ENCODE data around the gene NACA. TPM values are rescaled to one million over a fixed set of nuclear protein-coding genes. Genes with fewer than 3 reads are reported as not detected.

The NACA gene
- polyA plus RNA-seq, 1 of the 3 experiments (the other 2 are of a cell fraction): 523 TPM

DNA sequence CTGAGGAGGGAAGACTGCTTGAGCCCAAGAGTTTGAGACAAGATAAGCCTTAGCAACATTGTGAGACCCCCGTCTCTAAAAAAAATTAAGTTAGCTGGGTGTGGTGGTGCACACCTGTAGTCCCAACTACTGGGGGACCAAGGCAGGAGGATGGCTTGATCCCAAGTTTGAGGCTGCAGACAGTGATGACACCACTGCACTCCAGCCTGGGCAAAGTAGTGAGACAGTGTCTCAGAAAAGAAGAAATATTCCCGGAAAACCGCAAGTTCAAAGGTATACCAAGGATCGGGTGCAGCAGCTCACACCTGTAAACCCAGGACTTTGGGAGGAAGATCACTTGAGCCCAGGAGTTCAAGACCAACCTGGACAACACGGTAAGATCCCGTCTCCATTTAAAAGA, 42.8 kb downstream of the NACA start:
- no peak for DNase-seq
- no peak overlapping the region for H3K27ac ChIP-seq (ENCODE audit: low read depth in 2 of 2, low read length in 1 of 2)
- WGBS (ENCODE audit: low lambda C conversion rate): 98% methylated on average over 6 of the region's 6 CpGs
- no peak overlapping the region for H3K9ac ChIP-seq
- no peaks in the 10 kb centered on the region for H3K27me3 ChIP-seq (ENCODE audit: insufficient read depth)
- no peak overlapping the region for H2AFZ ChIP-seq (ENCODE audit: low read depth)
- CTCF ChIA-PET: no interaction called here
- POLR2A ChIA-PET: no interaction called here
- H3K4me3 ChIP-seq (ENCODE audit: low read depth in 2 of 2, low read length in 1 of 2): no peak overlapping the region
- no peaks in the 10 kb centered on the region for H3K9me2 ChIP-seq
- peaks cover 2 to 12% of the 10 kb centered on the region in 2 experiments; a peak in 2 of 4 replicates for H3K4me1 ChIP-seq (ENCODE audit: control insufficient read depth in 1 of 2, insufficient read depth in 2 of 2, low read depth in 1 of 2, low read length in 1 of 2)
- H3K9me3 ChIP-seq: no peaks in the 10 kb centered on the region
- H3K4me2 ChIP-seq: no peak overlapping the region
- H4K20me1 ChIP-seq (ENCODE audit: insufficient read depth): peaks cover 99% of the 10 kb centered on the region
- H3K79me2 ChIP-seq (ENCODE audit: insufficient read depth): peaks cover 100% of the 10 kb centered on the region
- H3K36me3 ChIP-seq (replicated peaks in 1 of 2; ENCODE audit: control insufficient read depth in 1 of 2, insufficient read depth in 2 of 2, low read length in 1 of 2): peaks cover 0 to 35% of the 10 kb centered on the region in 2 experiments
- peaks cover 35% of the 10 kb centered on the region for H3F3A ChIP-seq (replicated peaks; ENCODE audit: insufficient read depth)
- TF ChIP-seq MXI1 (IDR thresholded peaks at IDR 0.05; ENCODE audit: low read depth, low read length): no peak
- no peak for TF ChIP-seq GABPA (IDR thresholded peaks at IDR 0.05; ENCODE audit: low read depth)
- no peak for TF ChIP-seq TAF1 (IDR thresholded peaks at IDR 0.05; ENCODE audit: borderline replicate concordance, low read depth, low read length)
- TF ChIP-seq SMC3 (IDR thresholded peaks at IDR 0.05; ENCODE audit: low read depth, low read length): no peak
- TF ChIP-seq RCOR1 (IDR thresholded peaks at IDR 0.05; ENCODE audit: low read length): no peak
- TF ChIP-seq POLR2AphosphoS5 (IDR thresholded peaks at IDR 0.05; ENCODE audit: low read depth, low read length): no peak
- no peak for TF ChIP-seq FOSL2 (IDR thresholded peaks at IDR 0.05; ENCODE audit: borderline replicate concordance, low read depth)
- TF ChIP-seq NFIC (IDR thresholded peaks at IDR 0.05; ENCODE audit: borderline replicate concordance): no peak
- TF ChIP-seq TEAD4 (IDR thresholded peaks at IDR 0.05; ENCODE audit: borderline replicate concordance, insufficient read depth): no peak
- no peak for TF ChIP-seq CHD2 (IDR thresholded peaks at IDR 0.05; ENCODE audit: low read length, partially characterized antibody)

DNA sequence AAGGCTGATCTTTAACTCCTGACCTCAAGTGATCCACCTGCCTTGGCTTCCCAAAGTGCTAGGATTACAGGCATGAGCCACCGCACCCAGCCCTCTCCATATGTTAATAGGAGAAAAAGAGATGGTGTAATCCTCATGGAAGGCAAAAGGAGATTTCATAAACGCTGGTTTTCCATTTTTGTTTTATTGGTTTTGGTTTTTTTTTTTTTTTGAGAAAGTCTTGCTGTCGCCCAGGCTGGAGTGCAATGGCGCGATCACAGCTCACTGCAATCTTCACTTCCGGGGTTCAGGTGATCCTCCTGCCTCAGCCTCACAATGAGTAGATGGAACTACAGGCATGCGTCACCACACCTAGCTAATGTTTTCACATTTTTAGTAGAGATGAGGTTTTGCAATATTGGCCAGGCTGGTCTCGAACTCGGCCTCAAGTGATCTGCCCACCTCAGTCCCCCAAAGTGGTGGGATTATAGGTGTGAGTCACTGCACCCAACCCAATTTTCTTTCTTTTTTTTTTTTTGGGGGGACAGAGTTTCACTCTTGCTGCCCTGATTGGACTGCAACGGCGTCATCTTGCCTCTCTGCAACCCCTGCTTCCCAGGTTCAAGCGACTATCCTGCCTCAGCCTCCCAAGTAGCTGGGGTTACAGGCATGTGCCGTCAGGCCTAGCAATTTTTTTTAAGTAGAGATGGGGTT, 45.1 kb downstream of the NACA start:
- Histone ChIP-seq H3K9me2 (no peaks in the 10 kb centered on the region), H3K9ac (no peak overlapping the region), H3K27me3 (ENCODE audit: insufficient read depth) (no peaks in the 10 kb centered on the region), H3K4me2 (no peak overlapping the region), H3K36me3 (replicated peaks in 1 of 2; ENCODE audit: control insufficient read depth in 1 of 2, insufficient read depth in 2 of 2, low read length in 1 of 2) (peaks cover 0 to 36% of the 10 kb centered on the region in 2 experiments), H3K4me3 (ENCODE audit: low read depth in 2 of 2, low read length in 1 of 2) (no peak overlapping the region), H3K79me2 (ENCODE audit: insufficient read depth) (peaks cover 100% of the 10 kb centered on the region), H3K4me1 (ENCODE audit: control insufficient read depth in 1 of 2, insufficient read depth in 2 of 2, low read depth in 1 of 2, low read length in 1 of 2) (peaks cover 2 to 12% of the 10 kb centered on the region in 2 experiments; a peak in 2 of 4 replicates), H3F3A (replicated peaks; ENCODE audit: insufficient read depth) (peaks cover 30% of the 10 kb centered on the region), H3K27ac (ENCODE audit: low read depth in 2 of 2, low read length in 1 of 2) (no peak overlapping the region), H2AFZ (ENCODE audit: low read depth) (no peak overlapping the region), H4K20me1 (ENCODE audit: insufficient read depth) (peaks cover 99% of the 10 kb centered on the region), H3K9me3 (no peaks in the 10 kb centered on the region)
- ChIA-PET CTCF (no interaction called here), POLR2A (no interaction called here)
- no peak for TF ChIP-seq RAD21 (IDR thresholded peaks at IDR 0.05; ENCODE audit: low read length)
- TF ChIP-seq RFX5 (IDR thresholded peaks at IDR 0.05; ENCODE audit: low read length): no peak
- no peak for TF ChIP-seq RCOR1 (IDR thresholded peaks at IDR 0.05; ENCODE audit: low read length)
- TF ChIP-seq GABPA (IDR thresholded peaks at IDR 0.05; ENCODE audit: low read depth): no peak
- TF ChIP-seq SIN3A (IDR thresholded peaks at IDR 0.05; ENCODE audit: borderline replicate concordance, low read depth, low read length): no peak
- TF ChIP-seq EZH2phosphoT487 (IDR thresholded peaks at IDR 0.05; ENCODE audit: borderline replicate concordance, low read depth): no peak
- TF ChIP-seq FOXJ3 (CRISPR knock-in tag; IDR thresholded peaks at IDR 0.05): no peak
- no peak for TF ChIP-seq EP300 (IDR thresholded peaks at IDR 0.05; ENCODE audit: borderline replicate concordance in 1 of 2, low read depth in 1 of 2, low read length in 1 of 2)
- TF ChIP-seq GATA2 (CRISPR knock-in tag; IDR thresholded peaks at IDR 0.05): no peak
- TF ChIP-seq MEF2A (IDR thresholded peaks at IDR 0.05; ENCODE audit: borderline replicate concordance, low read depth): no peak
- no peak for TF ChIP-seq IRF3 (IDR thresholded peaks at IDR 0.05; ENCODE audit: low read depth, low read length)
- no peak for TF ChIP-seq TAF1 (IDR thresholded peaks at IDR 0.05; ENCODE audit: borderline replicate concordance, low read depth, low read length)
- TF ChIP-seq ELF1 (IDR thresholded peaks at IDR 0.05): no peak
- no peak for TF ChIP-seq YY1 (IDR thresholded peaks at IDR 0.05; ENCODE audit: low read depth)
- no peak for TF ChIP-seq JUND (IDR thresholded peaks at IDR 0.05)
- TF ChIP-seq, protein P1, sequence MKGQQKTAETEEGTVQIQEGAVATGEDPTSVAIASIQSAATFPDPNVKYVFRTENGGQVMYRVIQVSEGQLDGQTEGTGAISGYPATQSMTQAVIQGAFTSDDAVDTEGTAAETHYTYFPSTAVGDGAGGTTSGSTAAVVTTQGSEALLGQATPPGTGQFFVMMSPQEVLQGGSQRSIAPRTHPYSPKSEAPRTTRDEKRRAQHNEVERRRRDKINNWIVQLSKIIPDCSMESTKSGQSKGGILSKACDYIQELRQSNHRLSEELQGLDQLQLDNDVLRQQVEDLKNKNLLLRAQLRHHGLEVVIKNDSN (IDR thresholded peaks at IDR 0.05; ENCODE audit: borderline replicate concordance, low read depth): no peak
- WGBS (ENCODE audit: low lambda C conversion rate): 93% methylated on average over 13 of the region's 13 CpGs
- no peak for DNase-seq
